Suprapubic skin (tissue), 4 donors: Measurements from ENCODE around the gene AMN. TPM values are rescaled to one million over a fixed set of nuclear protein-coding genes. Genes with fewer than 3 reads are reported as not detected.

Source experiments
- DNase-seq, 2 donors: peaks; one replicate each; pipeline ENCODE4 v3.0.0-alpha.2; 2019; ENCODE audit warnings: low spot score in 2 of 2
- H3K27ac ChIP-seq: fragments of 200-600 bp; sonication (generic); one replicate; pipeline ENCODE4 v1.5.1; 2019
- H3K27me3 ChIP-seq: fragments of 200-600 bp; sonication (generic); one replicate; pipeline ENCODE4 v1.5.1; 2019
- H3K36me3 ChIP-seq: fragments of 200-600 bp; sonication (generic); one replicate; pipeline ENCODE4 v1.5.1; 2019
- H3K4me1 ChIP-seq: fragments of 200-600 bp; sonication (generic); one replicate; pipeline ENCODE4 v1.5.1; 2019
- H3K4me3 ChIP-seq: fragments of 200-600 bp; sonication (generic); one replicate; pipeline ENCODE4 v1.5.1; 2019; ENCODE audit warnings: mild to moderate bottlenecking
- H3K9me3 ChIP-seq: fragments of 200-600 bp; sonication (generic); one replicate; pipeline ENCODE4 v1.5.1; 2019
- EP300 ChIP-seq: sonication (generic); formaldehyde crosslinking; IDR thresholded peaks from one replicate; pipeline ENCODE4 v1.6.1; 2017; ENCODE audit warnings: antibody characterized with exemption
- POLR2A ChIP-seq, 2 donors: fragments of 450-650 bp; IDR thresholded peaks; one replicate each; pipeline ENCODE4 v1.6.1; 2017; ENCODE audit warnings: antibody characterized with exemption in 2 of 2, mild to moderate bottlenecking in 2 of 2, moderate library complexity in 2 of 2
- POLR2AphosphoS5 ChIP-seq, 3 donors: sonication (generic); formaldehyde crosslinking; IDR thresholded peaks; one replicate each; pipeline ENCODE4 v1.6.1; 2017; ENCODE audit warnings: antibody characterized with exemption in 3 of 3
- WGBS: methylation state at CpG from one replicate; pipeline ENCODE4 v1.1.5; 2018; 5-methylcytosine and 5-hydroxymethylcytosine counted together
- total RNA-seq, 4 donors: library from RNA; depleted of rRNA; stranded (reverse); fragments of >200 nt; gene quantifications; one replicate each; pipeline ENCODE4 v1.1.0, GENCODE V29; 2016
- TF ChIP-seq, protein P1 (sequence below), 2 donors: fragments of 200-600 bp in 1 of 2; fragments of 450-650 bp in 1 of 2; sonication (generic) in 1 of 2; IDR thresholded peaks; one replicate each; pipeline ENCODE4 v1.5.1; 2016 to 2019; ENCODE audit warnings: antibody characterized with exemption in 2 of 2, mild to moderate bottlenecking in 1 of 2, moderate library complexity in 1 of 2

Gene AMN
- total RNA-seq, 4 donors from 2014 or later: 10.6 to 11.8 (median 11.1) TPM

DNA sequence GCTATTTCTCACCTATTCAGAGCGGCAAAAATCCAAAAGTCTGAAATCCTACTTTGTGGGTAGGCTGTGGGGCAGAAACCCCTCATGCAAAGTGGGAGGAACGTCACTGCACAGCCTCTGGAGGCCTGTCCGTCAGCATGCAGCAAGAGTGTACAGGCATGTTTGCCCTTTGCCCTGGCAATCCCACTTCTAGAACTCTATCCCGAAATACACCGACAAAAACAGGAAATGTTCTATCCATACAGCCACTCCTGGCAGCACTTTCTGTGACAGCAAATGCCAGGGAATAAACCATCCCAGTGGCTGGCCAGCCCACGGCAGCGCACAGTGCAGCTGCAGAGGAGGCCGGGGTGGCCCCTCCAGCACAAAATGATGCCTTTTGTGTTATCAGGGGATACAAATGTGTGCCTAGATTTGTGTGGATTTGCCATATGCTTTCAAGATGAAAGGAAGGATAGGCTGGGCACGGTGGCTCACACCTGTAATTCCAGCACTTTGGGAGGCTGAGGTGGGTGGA lies 39.7 kb downstream of the AMN start:
- whole genome bisulfite sequencing: 89% methylated on average over 9 of the region's 9 CpGs
- Histone ChIP-seq H3K9me3 (no peaks in the 10 kb centered on the region), H3K27ac (no peak overlapping the region), H3K27me3 (no peaks in the 10 kb centered on the region), H3K36me3 (peaks cover 98% of the 10 kb centered on the region), H3K4me1 (no peaks in the 10 kb centered on the region), H3K4me3 (no peak overlapping the region)
- DNase-seq: no peak
- TF ChIP-seq POLR2A (IDR thresholded peaks at IDR 0.05) (no peak), EP300 (no peak), POLR2AphosphoS5 (IDR thresholded peaks at IDR 0.05) (no peak)
- TF ChIP-seq, protein P1, sequence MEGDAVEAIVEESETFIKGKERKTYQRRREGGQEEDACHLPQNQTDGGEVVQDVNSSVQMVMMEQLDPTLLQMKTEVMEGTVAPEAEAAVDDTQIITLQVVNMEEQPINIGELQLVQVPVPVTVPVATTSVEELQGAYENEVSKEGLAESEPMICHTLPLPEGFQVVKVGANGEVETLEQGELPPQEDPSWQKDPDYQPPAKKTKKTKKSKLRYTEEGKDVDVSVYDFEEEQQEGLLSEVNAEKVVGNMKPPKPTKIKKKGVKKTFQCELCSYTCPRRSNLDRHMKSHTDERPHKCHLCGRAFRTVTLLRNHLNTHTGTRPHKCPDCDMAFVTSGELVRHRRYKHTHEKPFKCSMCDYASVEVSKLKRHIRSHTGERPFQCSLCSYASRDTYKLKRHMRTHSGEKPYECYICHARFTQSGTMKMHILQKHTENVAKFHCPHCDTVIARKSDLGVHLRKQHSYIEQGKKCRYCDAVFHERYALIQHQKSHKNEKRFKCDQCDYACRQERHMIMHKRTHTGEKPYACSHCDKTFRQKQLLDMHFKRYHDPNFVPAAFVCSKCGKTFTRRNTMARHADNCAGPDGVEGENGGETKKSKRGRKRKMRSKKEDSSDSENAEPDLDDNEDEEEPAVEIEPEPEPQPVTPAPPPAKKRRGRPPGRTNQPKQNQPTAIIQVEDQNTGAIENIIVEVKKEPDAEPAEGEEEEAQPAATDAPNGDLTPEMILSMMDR (IDR thresholded peaks at IDR 0.05): no peak

DNA sequence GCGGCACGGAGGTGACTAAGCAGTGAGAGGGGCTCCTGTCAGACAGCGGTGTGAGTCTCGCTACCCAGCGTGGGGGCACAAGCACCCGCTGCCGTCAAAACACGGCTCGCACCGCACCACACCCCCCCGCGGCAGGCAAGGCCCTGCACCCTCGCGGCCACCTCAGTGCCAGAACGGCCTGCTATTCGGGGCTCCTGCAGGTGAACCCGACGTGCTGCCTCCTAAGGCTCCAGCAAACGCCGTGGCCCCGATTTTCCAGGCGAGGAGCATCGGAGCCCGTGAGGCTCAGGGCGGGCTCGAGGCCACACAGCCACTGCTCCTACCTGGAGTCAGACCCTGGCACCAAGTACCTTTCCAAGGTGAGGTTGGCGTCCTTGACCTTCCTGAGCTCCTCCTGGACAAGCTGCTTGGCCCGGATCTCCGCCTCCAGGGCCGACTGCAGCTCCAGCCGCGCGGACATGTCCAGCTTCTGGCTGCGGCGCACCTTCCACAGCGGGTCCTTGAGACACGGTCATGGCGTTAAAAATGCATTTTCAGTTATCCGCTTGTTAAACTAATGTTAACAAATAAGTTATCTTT lies 41.8 kb downstream of the AMN start:
- WGBS: 95% methylated on average over 30 of the region's 39 CpGs
- DNase-seq: no peak
- H3K36me3 ChIP-seq: peaks cover 98% of the 10 kb centered on the region
- no peaks in the 10 kb centered on the region for H3K9me3 ChIP-seq
- TF ChIP-seq POLR2A (IDR thresholded peaks at IDR 0.05) (no peak), EP300 (no peak), POLR2AphosphoS5 (IDR thresholded peaks at IDR 0.05) (no peak)
- TF ChIP-seq, protein P1 (IDR thresholded peaks at IDR 0.05): no peak
- H3K27me3 ChIP-seq: no peaks in the 10 kb centered on the region
- no peak overlapping the region for H3K4me3 ChIP-seq
- no peak overlapping the region for H3K27ac ChIP-seq
- H3K4me1 ChIP-seq: no peaks in the 10 kb centered on the region

DNA sequence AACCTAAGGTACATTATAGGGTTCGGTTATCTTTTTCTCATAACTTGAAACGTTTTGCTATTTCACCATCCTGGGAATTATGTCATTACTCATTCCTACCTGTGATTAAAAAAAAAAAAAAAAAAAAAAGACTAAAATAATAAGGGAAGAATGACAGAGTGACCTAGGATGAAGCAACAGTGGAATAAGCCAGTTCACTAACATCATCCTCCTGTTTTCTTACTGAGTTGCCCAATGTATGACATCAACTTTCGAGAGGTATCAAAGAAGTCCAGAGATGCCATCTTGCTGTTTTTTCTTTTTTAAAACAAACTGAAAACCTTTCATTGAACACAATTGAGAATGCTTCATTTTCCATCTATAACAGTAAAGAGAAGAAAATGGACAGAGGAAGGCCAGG lies 42.8 kb downstream of the AMN start:
- peaks cover 97% of the 10 kb centered on the region for H3K36me3 ChIP-seq
- no peaks in the 10 kb centered on the region for H3K27me3 ChIP-seq
- WGBS: 86% methylated on average over 3 of the region's 3 CpGs
- no peaks in the 10 kb centered on the region for H3K4me1 ChIP-seq
- no peak for DNase-seq
- TF ChIP-seq, protein P1 (IDR thresholded peaks at IDR 0.05): no peak
- TF ChIP-seq EP300 (no peak), POLR2A (IDR thresholded peaks at IDR 0.05) (no peak), POLR2AphosphoS5 (IDR thresholded peaks at IDR 0.05) (no peak)
- H3K27ac ChIP-seq: no peak overlapping the region
- no peak overlapping the region for H3K4me3 ChIP-seq
- no peaks in the 10 kb centered on the region for H3K9me3 ChIP-seq

DNA sequence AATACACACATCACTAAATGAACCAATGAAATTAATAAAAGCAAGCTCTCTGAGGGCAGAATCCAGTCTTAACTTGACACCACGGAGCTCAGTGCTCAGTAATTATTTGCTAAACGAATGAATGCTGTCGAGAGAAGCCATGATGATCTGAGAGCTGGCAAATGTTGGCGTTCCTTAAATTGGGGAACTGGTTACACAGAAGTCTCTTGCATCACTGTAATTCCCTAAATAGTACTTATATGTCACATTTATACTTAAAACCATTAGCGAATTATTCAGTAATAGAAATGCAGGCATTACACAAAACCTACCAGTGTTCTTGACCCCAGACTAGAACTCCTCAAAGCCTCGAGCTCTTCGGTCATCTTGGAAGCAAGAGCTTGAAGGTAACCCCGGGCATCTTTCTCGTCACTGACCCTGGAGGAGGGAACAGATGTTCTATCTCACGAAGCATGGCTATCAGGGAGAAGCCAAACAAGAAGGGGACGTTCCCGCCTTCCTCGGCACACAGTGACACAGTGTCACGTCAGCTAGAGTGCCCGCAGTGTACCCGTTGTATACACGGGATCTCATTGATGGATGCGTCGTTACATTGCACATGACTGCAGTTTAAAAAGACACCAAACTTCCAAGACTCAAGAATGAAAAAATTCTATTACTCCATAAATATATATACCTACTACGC lies 43.6 kb downstream of the AMN start:
- Histone ChIP-seq H3K4me3 (no peak overlapping the region), H3K9me3 (no peaks in the 10 kb centered on the region), H3K27me3 (no peaks in the 10 kb centered on the region), H3K36me3 (peaks cover 98% of the 10 kb centered on the region), H3K4me1 (no peaks in the 10 kb centered on the region), H3K27ac (no peak overlapping the region)
- WGBS: 94% methylated on average over 20 of the region's 20 CpGs
- DNase-seq: no peak
- TF ChIP-seq POLR2A (IDR thresholded peaks at IDR 0.05): no peak
- TF ChIP-seq EP300: no peak
- TF ChIP-seq POLR2AphosphoS5 (IDR thresholded peaks at IDR 0.05): no peak
- TF ChIP-seq, protein P1 (IDR thresholded peaks at IDR 0.05): no peak

DNA sequence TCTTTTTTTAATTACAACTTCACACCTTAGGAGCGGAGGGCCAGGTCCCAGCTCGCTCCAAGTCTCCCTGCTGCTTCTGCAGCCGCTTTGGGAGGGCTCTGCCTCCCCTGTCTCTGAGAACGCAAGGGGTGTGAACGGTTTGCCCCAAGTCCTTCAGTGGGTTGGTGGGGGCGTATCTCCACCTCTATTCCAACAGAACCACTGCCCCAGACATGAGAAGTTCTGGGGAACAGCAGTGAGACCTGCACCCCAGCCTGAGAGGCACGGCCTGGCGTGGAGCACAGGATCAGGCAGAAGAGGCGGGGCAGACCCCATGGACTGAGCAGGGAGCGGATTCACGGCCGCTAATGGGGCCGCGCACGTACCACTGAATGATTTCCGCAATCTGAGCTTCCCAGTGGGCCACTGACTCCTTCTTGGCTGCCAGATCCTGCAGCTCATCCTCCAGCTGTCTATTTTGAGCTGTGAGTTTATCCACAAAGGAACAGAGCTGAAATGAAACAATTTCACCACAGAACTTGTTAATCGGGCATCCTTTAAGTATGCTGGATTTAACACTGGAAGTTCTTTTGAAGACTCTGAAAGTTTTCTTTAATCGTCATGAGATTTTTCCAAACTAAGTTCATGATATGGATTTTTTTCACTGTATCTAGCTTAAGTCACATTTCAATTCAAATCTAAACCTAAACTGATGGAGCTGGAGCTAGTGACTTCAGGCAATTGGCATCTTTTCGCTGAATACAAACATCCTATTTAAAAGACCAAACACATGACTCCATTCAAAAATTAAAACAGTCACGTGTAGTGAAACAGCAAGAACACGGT lies 44.4 kb downstream of the AMN start:
- no peak for DNase-seq
- 87% methylated on average over 18 of the region's 21 CpGs for WGBS
- TF ChIP-seq POLR2A (IDR thresholded peaks at IDR 0.05) (no peak), EP300 (no peak), POLR2AphosphoS5 (IDR thresholded peaks at IDR 0.05) (no peak)
- TF ChIP-seq, protein P1 (IDR thresholded peaks at IDR 0.05): no peak
- no peaks in the 10 kb centered on the region for H3K27me3 ChIP-seq
- H3K27ac ChIP-seq: no peak overlapping the region
- H3K4me3 ChIP-seq: no peak overlapping the region
- H3K36me3 ChIP-seq: peaks cover 98% of the 10 kb centered on the region
- no peaks in the 10 kb centered on the region for H3K4me1 ChIP-seq
- H3K9me3 ChIP-seq: no peaks in the 10 kb centered on the region
